Retinal pigment epithelial cell (primary cell): Measurements from ENCODE around the gene FADS1.

Source experiments
- DNase-seq: peaks from one replicate; pipeline ENCODE4 v3.0.0-alpha.2; 2010; ENCODE audit warnings: low read depth
- H3K4me3 ChIP-seq: 2 replicates; pipeline ENCODE4 v1.5.1; 2011; ENCODE audit warnings: mild to moderate bottlenecking, low read length, control low read depth, moderate library complexity
- TF ChIP-seq, protein P1 (sequence below): conservative IDR thresholded peaks from 2 replicates; pipeline ENCODE4 v1.5.1; 2011; ENCODE audit warnings: low read depth, low read length, control low read depth, inconsistent platforms

Gene FADS1

DNA sequence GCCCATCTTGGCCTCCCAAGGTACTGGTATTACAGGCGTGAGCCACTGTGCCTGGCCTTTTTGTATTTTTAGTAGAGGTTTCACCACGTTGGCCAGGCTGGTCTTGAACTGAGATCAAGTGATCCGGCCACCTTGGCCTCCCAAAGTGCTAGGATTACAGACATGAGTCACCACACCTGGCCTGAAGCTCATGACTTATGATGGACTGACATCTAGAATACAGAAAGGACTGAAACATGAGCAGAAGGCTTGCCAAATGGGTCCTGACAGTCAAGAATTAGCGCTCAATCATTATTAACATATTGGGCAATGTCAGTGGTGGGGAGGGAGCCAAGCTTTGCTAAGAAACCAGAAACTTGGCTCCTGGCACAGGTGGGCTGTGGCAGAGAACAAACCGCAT is 5.0 kb downstream of the FADS1 start:
- DNase-seq: no peak

DNA sequence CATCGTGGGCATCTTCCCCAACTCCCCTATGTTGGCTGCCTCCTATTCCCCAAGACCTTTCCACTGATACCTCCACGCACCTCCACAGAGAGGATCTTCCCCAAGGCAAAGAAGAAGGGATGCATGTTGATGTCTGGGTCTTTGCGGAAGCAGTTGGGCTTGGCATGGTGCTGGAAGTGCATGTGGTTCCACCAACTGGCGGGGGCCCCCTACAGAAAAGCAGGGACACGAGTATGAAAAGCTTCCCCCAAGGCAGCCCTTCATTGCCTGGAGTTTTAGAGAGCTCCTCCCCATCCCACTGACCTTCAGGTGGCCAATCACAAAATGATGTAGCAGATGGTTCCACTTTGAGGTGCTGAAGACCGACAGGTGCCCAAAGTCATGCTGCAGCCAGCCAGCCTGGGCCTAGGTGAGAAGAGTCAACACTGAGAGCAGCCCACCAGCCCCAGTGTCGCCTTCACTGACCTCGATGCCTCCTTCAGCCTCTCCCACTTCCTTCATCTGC is 6.1 kb downstream of the FADS1 start:
- TF ChIP-seq, protein P1, sequence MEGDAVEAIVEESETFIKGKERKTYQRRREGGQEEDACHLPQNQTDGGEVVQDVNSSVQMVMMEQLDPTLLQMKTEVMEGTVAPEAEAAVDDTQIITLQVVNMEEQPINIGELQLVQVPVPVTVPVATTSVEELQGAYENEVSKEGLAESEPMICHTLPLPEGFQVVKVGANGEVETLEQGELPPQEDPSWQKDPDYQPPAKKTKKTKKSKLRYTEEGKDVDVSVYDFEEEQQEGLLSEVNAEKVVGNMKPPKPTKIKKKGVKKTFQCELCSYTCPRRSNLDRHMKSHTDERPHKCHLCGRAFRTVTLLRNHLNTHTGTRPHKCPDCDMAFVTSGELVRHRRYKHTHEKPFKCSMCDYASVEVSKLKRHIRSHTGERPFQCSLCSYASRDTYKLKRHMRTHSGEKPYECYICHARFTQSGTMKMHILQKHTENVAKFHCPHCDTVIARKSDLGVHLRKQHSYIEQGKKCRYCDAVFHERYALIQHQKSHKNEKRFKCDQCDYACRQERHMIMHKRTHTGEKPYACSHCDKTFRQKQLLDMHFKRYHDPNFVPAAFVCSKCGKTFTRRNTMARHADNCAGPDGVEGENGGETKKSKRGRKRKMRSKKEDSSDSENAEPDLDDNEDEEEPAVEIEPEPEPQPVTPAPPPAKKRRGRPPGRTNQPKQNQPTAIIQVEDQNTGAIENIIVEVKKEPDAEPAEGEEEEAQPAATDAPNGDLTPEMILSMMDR: no peak
- no peak for DNase-seq
- no peak overlapping the region for H3K4me3 ChIP-seq

More for the DNA sequence above, 5.0 kb downstream of the FADS1 start:
- TF ChIP-seq, protein P1: no peak
- H3K4me3 ChIP-seq: no peak overlapping the region

DNA sequence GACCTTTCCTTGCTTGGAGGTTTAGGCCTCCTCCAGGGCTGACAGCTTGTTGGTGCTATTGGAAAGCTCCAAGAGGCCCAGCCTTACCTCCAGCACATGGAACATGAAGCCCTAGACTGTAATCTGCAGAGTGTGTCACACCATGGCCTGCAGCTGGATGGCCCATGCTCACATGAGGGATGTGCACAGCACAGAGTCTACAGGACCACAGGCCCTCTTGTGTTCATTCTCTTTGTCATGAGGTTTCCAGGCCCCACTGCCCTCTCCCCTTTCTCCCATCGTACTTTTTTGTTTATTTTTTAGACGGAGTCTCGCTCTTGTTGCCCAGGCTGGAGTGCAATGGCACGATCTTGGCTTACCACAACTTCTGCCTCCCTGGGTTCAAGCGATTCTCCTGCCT is 10.0 kb downstream of the FADS1 start:
- TF ChIP-seq, protein P1: no peak
- no peak for DNase-seq
- no peak overlapping the region for H3K4me3 ChIP-seq

DNA sequence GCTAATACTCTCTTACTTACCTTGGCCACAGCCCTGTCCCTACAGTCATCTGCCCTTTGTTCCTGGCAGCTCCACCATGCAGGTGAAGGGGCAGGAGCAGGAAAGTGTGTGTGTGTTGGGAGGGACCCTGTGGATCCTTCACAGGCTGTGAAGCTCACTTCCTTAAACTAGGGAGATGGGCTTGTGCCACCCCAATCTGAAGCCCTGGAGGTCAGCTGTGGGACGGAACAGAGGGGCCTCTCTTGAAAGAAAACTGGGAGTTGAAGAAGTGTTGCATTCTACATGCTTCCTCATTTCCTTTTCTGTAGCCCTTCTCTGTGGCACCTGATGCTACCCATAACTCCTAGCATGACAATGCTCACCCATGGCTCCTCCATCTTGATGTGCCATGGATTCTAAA is 11.7 kb downstream of the FADS1 start:
- no peak overlapping the region for H3K4me3 ChIP-seq
- DNase-seq: no peak
- TF ChIP-seq, protein P1: no peak

DNA sequence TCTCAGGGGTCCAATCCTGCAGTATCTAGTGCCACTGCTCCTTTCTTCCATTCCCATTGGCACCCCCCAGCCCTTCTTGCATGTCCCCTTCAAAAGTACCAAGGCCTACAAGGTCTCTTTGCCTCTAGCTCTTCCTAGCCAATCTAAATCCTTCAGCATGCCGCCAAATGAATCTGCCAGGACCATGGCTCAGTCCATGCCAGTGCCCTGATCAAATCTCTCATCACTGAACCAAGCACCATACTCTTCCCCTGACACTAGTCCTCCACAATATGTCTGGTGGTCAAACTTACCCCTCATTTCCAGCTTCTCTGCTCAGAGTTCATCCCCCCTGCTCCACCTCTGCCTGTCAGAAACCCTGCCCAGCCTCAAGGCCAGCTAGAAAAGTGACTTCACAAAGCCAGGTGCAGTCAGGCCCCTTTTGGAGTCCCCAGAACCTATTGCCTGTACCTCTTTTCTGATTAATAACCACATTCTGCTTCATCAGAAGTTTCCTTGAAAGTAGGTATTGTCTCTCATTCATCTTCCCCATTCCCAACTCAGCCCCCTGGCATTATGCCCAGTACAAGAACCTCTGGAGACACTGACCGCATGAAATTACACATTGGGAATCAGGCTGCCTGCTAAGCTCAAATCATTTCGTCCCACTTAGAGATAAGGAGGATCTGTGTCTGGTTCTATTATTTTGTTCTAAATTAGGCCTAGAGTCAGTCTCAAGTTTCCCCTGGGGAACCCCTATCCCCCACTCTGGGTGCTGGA is 12.7 kb downstream of the FADS1 start:
- TF ChIP-seq, protein P1: no peak
- no peak overlapping the region for H3K4me3 ChIP-seq
- DNase-seq: no peak

DNA sequence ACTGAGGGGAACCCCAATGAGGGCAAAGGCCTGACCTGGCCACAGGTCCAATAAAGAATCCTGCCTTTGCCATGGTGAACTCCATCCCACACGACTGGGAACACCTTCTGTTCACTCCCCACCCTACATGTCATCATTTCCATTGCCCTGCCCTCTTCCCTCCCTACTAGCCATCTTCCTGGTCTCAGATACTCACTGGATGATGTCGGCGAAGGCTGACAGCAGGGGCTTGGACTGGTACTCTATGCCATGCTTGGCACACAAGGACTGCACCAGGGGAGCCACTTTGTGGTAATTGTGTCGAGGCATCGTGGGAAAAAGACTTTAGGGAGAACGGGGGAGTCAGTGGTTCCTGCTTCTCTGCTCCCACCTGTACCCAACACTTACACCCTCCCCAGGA is 14.2 kb downstream of the FADS1 start:
- no peak for DNase-seq
- TF ChIP-seq, protein P1: no peak
- H3K4me3 ChIP-seq: no peak overlapping the region
